Measurements from ENCODE around the gene ATP11C. TPM values are rescaled to one million over a fixed set of nuclear protein-coding genes. Genes with fewer than 3 reads are reported as not detected.

Gene ATP11C
- total RNA-seq, 1 experiment from 2014 or later, result 19.0 TPM

GRCh38 chrX:139881572-139881971, 51.3 kb downstream of the ATP11C start:
- TF ChIP-seq, protein P1, sequence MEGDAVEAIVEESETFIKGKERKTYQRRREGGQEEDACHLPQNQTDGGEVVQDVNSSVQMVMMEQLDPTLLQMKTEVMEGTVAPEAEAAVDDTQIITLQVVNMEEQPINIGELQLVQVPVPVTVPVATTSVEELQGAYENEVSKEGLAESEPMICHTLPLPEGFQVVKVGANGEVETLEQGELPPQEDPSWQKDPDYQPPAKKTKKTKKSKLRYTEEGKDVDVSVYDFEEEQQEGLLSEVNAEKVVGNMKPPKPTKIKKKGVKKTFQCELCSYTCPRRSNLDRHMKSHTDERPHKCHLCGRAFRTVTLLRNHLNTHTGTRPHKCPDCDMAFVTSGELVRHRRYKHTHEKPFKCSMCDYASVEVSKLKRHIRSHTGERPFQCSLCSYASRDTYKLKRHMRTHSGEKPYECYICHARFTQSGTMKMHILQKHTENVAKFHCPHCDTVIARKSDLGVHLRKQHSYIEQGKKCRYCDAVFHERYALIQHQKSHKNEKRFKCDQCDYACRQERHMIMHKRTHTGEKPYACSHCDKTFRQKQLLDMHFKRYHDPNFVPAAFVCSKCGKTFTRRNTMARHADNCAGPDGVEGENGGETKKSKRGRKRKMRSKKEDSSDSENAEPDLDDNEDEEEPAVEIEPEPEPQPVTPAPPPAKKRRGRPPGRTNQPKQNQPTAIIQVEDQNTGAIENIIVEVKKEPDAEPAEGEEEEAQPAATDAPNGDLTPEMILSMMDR (IDR thresholded peaks at IDR 0.05; ENCODE audit: unreplicated experiment), result no peak
- ChIA-PET CTCF (no interaction called here), POLR2A (no interaction called here)
- Mint-ChIP-seq H3K4me3 (ENCODE audit: unreplicated experiment) (no peak overlapping the region), H3K27ac (ENCODE audit: low read depth, unreplicated experiment) (no peak overlapping the region), H3K27me3 (ENCODE audit: insufficient read depth, unreplicated experiment) (no peaks in the 10 kb centered on the region), H3K9me3 (ENCODE audit: unreplicated experiment) (peaks cover 12% of the 10 kb centered on the region), H3K4me1 (ENCODE audit: insufficient read depth, unreplicated experiment) (no peaks in the 10 kb centered on the region), H3K36me3 (ENCODE audit: insufficient read depth, unreplicated experiment) (peaks cover 5% of the 10 kb centered on the region)
- BruUV-seq (replicated peaks), result no TSS peak
- intact Hi-C loops (cut with micrococcal nuclease), result no loop called here
- DNase-seq (ENCODE audit: unreplicated experiment), result peak; percentile 11

- POLR2A ChIA-PET, result no interaction called here
- Mint-ChIP-seq H3K9me3 (ENCODE audit: unreplicated experiment) (peaks cover 12% of the 10 kb centered on the region), H3K27me3 (ENCODE audit: insufficient read depth, unreplicated experiment) (no peaks in the 10 kb centered on the region), H3K36me3 (ENCODE audit: insufficient read depth, unreplicated experiment) (peaks cover 5% of the 10 kb centered on the region), H3K4me1 (ENCODE audit: insufficient read depth, unreplicated experiment) (no peaks in the 10 kb centered on the region), H3K27ac (ENCODE audit: low read depth, unreplicated experiment) (no peak overlapping the region), H3K4me3 (ENCODE audit: unreplicated experiment) (no peak overlapping the region)
- DNase-seq (ENCODE audit: unreplicated experiment), result no peak
- TF ChIP-seq, protein P1 (IDR thresholded peaks at IDR 0.05; ENCODE audit: unreplicated experiment), result no peak
- intact Hi-C loops (cut with micrococcal nuclease), result no loop called here
- no TSS peak for BruUV-seq (replicated peaks)
- CTCF ChIA-PET, result interaction anchor here (0.6 kb wide), 1 partner anchor 41 kb away, joined by 3 read pairs; no protein-coding TSS in a partner anchor
Measured at GRCh38 chrX:139881130-139881529, 51.7 kb downstream of the ATP11C start.

DNA sequence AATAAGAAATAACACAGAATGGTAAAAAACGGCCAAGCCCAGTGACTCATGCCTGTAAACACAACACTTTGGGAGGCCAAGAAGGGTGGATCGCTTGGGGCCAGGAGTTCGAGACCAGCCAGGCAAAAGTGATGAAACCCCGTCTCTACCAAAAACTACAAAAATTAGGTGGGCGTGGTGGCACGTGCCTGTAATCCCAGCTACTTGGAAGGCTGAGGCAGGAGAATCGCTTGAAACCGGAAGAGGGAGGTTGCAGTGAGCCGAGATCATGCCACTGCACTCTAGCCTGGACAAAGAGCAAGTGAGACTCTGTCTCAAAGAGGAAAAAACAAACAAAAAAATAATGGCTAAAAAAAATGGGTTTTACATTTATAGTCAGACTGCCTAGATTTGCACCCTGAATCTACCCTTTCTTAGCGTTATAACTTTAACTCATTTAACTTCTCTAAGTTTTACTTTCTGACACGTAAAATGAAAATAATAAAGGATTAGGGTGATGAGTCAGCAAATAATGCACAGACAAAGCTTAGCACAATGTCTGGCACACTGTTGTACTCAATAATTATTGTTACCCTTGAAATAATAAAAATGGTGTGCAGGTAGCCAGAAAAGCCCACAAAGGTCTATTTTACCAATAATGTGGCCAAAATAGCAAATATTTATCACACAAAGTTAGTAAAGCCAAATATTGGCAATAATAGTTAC, 55.0 kb downstream of the ATP11C start:
- Mint-ChIP-seq H3K27me3 (ENCODE audit: insufficient read depth, unreplicated experiment) (no peaks in the 10 kb centered on the region), H3K36me3 (ENCODE audit: insufficient read depth, unreplicated experiment) (no peaks in the 10 kb centered on the region), H3K9me3 (ENCODE audit: unreplicated experiment) (peaks cover 12% of the 10 kb centered on the region), H3K27ac (ENCODE audit: low read depth, unreplicated experiment) (no peak overlapping the region), H3K4me3 (ENCODE audit: unreplicated experiment) (no peak overlapping the region), H3K4me1 (ENCODE audit: insufficient read depth, unreplicated experiment) (no peaks in the 10 kb centered on the region)
- BruUV-seq (replicated peaks), result no TSS peak
- ChIA-PET POLR2A (no interaction called here), CTCF (interaction anchor here (0.6 kb wide), 2 partner anchors 29 to 309 kb away, joined by 3 to 5 read pairs; no protein-coding TSS in a partner anchor)
- DNase-seq (ENCODE audit: unreplicated experiment), result peak; percentile 38
- intact Hi-C loops (cut with micrococcal nuclease), result no loop called here
- TF ChIP-seq, protein P1 (IDR thresholded peaks at IDR 0.05; ENCODE audit: unreplicated experiment), result no peak

GRCh38 chrX:139875841-139876240, 57.0 kb downstream of the ATP11C start:
- H3K36me3 Mint-ChIP-seq (ENCODE audit: insufficient read depth, unreplicated experiment), result no peaks in the 10 kb centered on the region
- ChIA-PET POLR2A (no interaction called here), CTCF (no interaction called here)
- H3K27me3 Mint-ChIP-seq (ENCODE audit: insufficient read depth, unreplicated experiment), result no peaks in the 10 kb centered on the region
- peaks cover 12% of the 10 kb centered on the region for H3K9me3 Mint-ChIP-seq (ENCODE audit: unreplicated experiment)
- intact Hi-C loops (cut with micrococcal nuclease), result no loop called here
- TF ChIP-seq, protein P1 (IDR thresholded peaks at IDR 0.05; ENCODE audit: unreplicated experiment), result no peak
- DNase-seq (ENCODE audit: unreplicated experiment), result no peak
- H3K27ac Mint-ChIP-seq (ENCODE audit: low read depth, unreplicated experiment), result no peak overlapping the region
- H3K4me3 Mint-ChIP-seq (ENCODE audit: unreplicated experiment), result no peak overlapping the region
- no peaks in the 10 kb centered on the region for H3K4me1 Mint-ChIP-seq (ENCODE audit: insufficient read depth, unreplicated experiment)
- no TSS peak for BruUV-seq (replicated peaks)

Measured in MCF 10A (cell line).